GM19023 (cell line): ENCODE measurements around the gene LSS.
"Not testable (repeated sequence)": the region's sequence is repeated elsewhere in the genome, so short reads cannot be mapped to it uniquely, and the experiment has no call there.

Experiments used
- ATAC-seq: cut with Tn5 transposase; IDR thresholded peaks from one replicate; pipeline ENCODE4 v1.9.1; 2021; ENCODE audit warnings: mild to moderate bottlenecking, moderate library complexity; ENCODE audit not compliant: unreplicated experiment

The LSS gene

GRCh38 chr21:46246345-46246744 lies 17.8 kb upstream of the LSS start:
- ATAC-seq: no peak

GRCh38 chr21:46245213-46245915 lies 16.8 kb upstream of the LSS start:
- ATAC-seq: no peak

- no peak for ATAC-seq
Measured at GRCh38 chr21:46244602-46245001, 16.0 kb upstream of the LSS start.

GRCh38 chr21:46243960-46244361 lies 15.4 kb upstream of the LSS start:
- no peak for ATAC-seq

- ATAC-seq: no peak
Measured at GRCh38 chr21:46243325-46243724, 14.8 kb upstream of the LSS start.

- not testable (repeated sequence) for ATAC-seq
Measured at GRCh38 chr21:46241577-46241976, 13.0 kb upstream of the LSS start.

- no peak for ATAC-seq
Measured at GRCh38 chr21:46239817-46240325, 11.3 kb upstream of the LSS start.

- no peak for ATAC-seq
Measured at GRCh38 chr21:46237474-46237873, 8.9 kb upstream of the LSS start.

- no peak for ATAC-seq
Measured at GRCh38 chr21:46234436-46234950, 5.9 kb upstream of the LSS start.

- ATAC-seq: no peak
Measured at GRCh38 chr21:46229923-46230260, 1.3 kb upstream of the LSS start.

GRCh38 chr21:46229133-46229922 lies 754 bp upstream of the LSS start:
- peak; percentile 22 for ATAC-seq

GRCh38 chr21:46227811-46228344 lies 696 bp downstream of the LSS start:
- ATAC-seq: no peak

- no peak for ATAC-seq
Measured at GRCh38 chr21:46226920-46227599, 1.5 kb downstream of the LSS start.

GRCh38 chr21:46226146-46226545 lies 2.4 kb downstream of the LSS start:
- no peak for ATAC-seq

GRCh38 chr21:46223661-46224060 lies 4.9 kb downstream of the LSS start:
- not testable (repeated sequence) for ATAC-seq

- ATAC-seq: no peak
Measured at GRCh38 chr21:46223217-46223616, 5.4 kb downstream of the LSS start.

GRCh38 chr21:46222436-46223116 lies 6.0 kb downstream of the LSS start:
- ATAC-seq: no peak

- no peak for ATAC-seq
Measured at GRCh38 chr21:46221664-46222435, 6.7 kb downstream of the LSS start.

GRCh38 chr21:46220847-46221246 lies 7.7 kb downstream of the LSS start:
- ATAC-seq: no peak

GRCh38 chr21:46220275-46220810 lies 8.2 kb downstream of the LSS start:
- ATAC-seq: no peak
